Left lung (tissue), 10 donors: ENCODE results near the gene ZNF628. TPM values are rescaled to one million over a fixed set of nuclear protein-coding genes. Genes with fewer than 3 reads are reported as not detected.

ENCODE experiments used
- ATAC-seq: fragments of 200-7000 bp; cut with Tn5 transposase; one replicate; pipeline ENCODE4 v1.9.1; 2020; ENCODE audit warnings: moderate library complexity
- DNase-seq, 4 donors: peaks; one replicate each; pipeline ENCODE4 v3.0.0-alpha.2; 2013 to 2020
- H3K27ac ChIP-seq, 2 donors: fragments of 200-600 bp; sonication (generic) in 1 of 2; one replicate each; pipeline versions ENCODE4 v1.5.0 to v1.8.0; 2020 to 2021
- H3K27me3 ChIP-seq, 2 donors: fragments of 200-600 bp; sonication (generic) in 1 of 2; one replicate each; pipeline versions ENCODE4 v1.5.0 to v1.8.0; 2020 to 2021
- H3K36me3 ChIP-seq, 2 donors: fragments of 200-600 bp; sonication (generic) in 1 of 2; one replicate each; pipeline versions ENCODE4 v1.5.0 to v1.8.0; 2020 to 2021
- H3K4me1 ChIP-seq, 2 donors: fragments of 200-600 bp; one replicate each; pipeline ENCODE4 v1.8.0; 2021
- H3K4me3 ChIP-seq, 2 donors: fragments of 200-600 bp; sonication (generic) in 1 of 2; one replicate each; pipeline versions ENCODE4 v1.5.0 to v1.8.0; 2020 to 2021; ENCODE audit warnings: mild to moderate bottlenecking in 1 of 2
- H3K9me3 ChIP-seq, 2 donors: fragments of 200-600 bp; sonication (generic) in 1 of 2; one replicate each; pipeline versions ENCODE4 v1.5.0 to v1.8.0; 2020 to 2021
- intact Hi-C, 2 donors: fragments of 100-400 bp; cut with DNase I; formaldehyde crosslinking; loops; one replicate each; pipeline versions ENCODE4 v1.11.2 to v1.14.2; 2022
- polyA plus RNA-seq, 6 donors: library from polyadenylated mRNA; unstranded; fragments of 120-200 nt; gene quantifications; one replicate each; pipeline ENCODE4 v1.2.1, GENCODE V29; 2013; ENCODE audit not compliant: insufficient read length in 6 of 6
- total RNA-seq, 2 donors: library from RNA; stranded (reverse); fragmentation: NEBNext Ultra II Directional; extraction: Animal tissue kit (Norgen Biotek cat#: 25700); gene quantifications; one replicate each; pipeline ENCODE4 v1.2.1, GENCODE V29; 2021
- TF ChIP-seq, protein P1 (sequence below), 2 donors: fragments of 200-600 bp; sonication (generic) in 1 of 2; IDR thresholded peaks; one replicate each; pipeline versions ENCODE4 v1.5.0 to v1.8.0; 2021; ENCODE audit warnings: antibody characterized with exemption in 2 of 2
- donor health status: DM: no; HTN: yes; CAD: no.
- donor health status: DM: no; HTN: no; CAD: no.

The ZNF628 gene
- total and polyA plus RNA-seq, 8 donors = 1.6 to 9.5 (median 3.7) TPM

DNA sequence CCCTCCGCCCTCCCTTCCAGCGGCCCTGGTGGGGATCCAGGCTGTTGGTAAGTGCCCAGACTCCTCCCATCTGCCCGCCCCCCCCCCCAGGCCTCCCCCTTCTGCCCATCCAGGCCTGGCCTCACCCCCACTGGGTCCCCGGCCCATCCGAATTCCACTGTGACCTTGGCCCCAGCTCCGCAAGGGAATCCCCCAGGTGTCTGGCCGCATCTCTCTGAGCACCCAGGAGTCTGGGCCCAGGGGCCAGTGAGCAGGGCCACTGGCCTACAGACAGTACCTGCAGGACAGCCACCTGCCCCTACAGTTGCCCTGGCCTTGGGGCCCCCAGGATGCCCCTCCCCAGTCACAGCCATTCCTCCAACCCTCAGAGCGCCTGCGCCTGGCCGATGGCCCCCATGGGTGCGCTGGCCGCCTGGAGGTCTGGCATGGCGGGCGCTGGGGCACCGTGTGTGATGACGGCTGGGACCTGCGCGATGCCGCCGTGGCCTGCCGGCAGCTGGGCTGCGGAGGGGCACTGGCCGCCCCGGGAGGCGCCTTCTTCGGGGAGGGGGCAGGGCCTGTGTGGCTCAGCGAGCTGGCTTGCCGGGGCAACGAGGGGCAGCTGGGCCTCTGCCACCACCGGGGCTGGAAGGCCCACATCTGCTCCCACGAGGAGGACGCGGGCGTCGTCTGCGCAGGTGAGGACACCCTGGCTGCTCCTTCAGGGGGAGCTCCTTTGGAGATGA is 12.7 kb downstream of the ZNF628 start:
- TF ChIP-seq, protein P1, sequence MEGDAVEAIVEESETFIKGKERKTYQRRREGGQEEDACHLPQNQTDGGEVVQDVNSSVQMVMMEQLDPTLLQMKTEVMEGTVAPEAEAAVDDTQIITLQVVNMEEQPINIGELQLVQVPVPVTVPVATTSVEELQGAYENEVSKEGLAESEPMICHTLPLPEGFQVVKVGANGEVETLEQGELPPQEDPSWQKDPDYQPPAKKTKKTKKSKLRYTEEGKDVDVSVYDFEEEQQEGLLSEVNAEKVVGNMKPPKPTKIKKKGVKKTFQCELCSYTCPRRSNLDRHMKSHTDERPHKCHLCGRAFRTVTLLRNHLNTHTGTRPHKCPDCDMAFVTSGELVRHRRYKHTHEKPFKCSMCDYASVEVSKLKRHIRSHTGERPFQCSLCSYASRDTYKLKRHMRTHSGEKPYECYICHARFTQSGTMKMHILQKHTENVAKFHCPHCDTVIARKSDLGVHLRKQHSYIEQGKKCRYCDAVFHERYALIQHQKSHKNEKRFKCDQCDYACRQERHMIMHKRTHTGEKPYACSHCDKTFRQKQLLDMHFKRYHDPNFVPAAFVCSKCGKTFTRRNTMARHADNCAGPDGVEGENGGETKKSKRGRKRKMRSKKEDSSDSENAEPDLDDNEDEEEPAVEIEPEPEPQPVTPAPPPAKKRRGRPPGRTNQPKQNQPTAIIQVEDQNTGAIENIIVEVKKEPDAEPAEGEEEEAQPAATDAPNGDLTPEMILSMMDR (IDR thresholded peaks at IDR 0.05) = no peak
- Histone ChIP-seq H3K36me3 (no peaks in the 10 kb centered on the region), H3K4me3 (no peak overlapping the region), H3K27me3 (peaks cover 0 to 70% of the 10 kb centered on the region in 2 donors), H3K4me1 (peaks cover 12 to 25% of the 10 kb centered on the region in 2 donors), H3K9me3 (no peaks in the 10 kb centered on the region), H3K27ac (no peak overlapping the region)
- intact Hi-C loops = no loop called here
- ATAC-seq (no peak), DNase-seq (peak in 1 of 4 donors; percentile 69)

DNA sequence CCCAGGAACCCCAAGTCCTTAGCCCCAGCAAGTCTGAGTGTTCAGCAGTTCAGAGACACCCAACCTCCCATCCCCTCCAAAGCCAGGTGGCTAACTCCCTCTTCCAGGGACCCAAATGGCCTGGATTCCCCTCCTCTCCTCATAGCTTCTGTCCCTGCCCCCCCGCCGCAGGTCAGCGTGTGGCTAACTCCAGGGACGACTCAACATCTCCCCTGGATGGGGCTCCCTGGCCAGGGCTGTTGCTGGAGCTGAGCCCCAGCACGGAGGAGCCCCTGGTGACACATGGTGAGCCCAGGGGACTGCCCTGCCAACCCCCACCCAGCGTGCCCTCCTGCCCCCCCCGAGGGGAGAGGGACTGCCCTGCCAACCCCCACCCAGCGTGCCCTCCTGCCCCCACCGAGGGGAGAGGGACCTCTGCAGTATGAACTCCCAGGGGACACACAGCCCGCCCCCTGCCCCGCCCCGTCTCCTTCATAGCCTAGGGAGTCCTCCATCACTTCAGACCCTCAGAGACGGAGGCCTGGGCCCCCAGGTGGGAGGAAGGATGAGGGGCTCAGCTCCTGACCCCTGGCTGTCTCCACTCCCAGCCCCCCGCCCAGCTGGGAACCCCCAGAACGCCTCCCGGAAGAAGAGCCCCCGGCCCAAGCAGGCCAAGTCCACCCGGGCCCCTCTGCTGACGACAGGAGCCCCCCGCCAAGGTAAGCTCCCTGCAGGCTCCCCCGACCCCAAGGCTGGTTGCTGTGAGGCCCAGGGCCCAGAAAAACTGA is 13.5 kb downstream of the ZNF628 start:
- Histone ChIP-seq H3K36me3 (no peaks in the 10 kb centered on the region), H3K27ac (no peak overlapping the region), H3K9me3 (no peaks in the 10 kb centered on the region), H3K4me1 (peaks cover 7 to 18% of the 10 kb centered on the region in 2 donors), H3K4me3 (no peak overlapping the region), H3K27me3 (peaks cover 0 to 70% of the 10 kb centered on the region in 2 donors)
- DNase-seq (peak in 1 of 4 donors; percentile 68), ATAC-seq (no peak)
- intact Hi-C loops = no loop called here
- TF ChIP-seq, protein P1 (IDR thresholded peaks at IDR 0.05) = no peak

DNA sequence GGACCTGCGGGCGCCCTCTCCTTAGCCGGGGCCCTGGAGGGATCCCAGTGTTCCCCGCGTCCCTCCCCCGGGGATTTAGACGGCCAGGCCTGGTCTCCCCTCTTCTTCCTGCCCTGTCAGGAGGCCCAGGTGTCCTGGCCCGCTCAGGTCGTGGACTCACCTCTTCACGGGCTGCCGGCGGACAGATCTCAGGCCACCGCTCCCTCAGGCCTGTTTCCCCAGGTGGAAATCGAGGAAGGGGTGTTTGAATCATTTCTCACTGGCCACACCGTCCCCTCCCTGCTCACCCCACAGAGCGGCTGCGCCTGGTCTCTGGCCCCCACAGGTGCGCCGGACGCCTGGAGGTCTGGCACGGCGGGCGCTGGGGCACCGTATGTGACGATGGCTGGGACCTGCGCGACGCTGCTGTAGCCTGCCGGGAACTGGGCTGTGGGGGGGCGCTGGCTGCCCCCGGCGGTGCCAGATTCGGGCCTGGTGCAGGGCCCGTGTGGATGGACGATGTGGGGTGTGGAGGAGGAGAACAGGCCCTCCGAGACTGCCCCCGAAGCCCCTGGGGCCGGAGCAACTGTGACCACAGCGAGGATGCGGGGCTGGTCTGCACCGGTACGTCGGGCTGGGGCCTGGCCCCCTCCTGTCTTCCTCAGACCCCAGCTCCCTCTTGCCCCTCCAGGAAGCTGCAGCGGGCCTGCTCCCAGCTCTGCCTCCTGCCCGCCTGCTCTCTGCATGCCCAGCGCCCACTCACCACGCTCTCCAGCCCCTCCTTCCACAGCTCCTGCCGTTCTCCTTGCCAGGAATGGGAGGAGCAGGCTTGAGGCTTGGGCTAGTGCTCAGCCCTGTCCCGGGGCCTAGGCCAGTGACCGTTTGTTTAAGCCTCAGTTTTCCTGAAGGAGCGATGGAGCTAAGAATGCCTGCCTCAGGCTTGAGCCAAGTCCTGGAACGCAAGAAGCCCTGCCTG is 14.3 kb downstream of the ZNF628 start:
- intact Hi-C loops = no loop called here
- ATAC-seq (no peak), DNase-seq (peak in 1 of 4 donors; percentile 76)
- no peak overlapping the region for H3K27ac ChIP-seq
- TF ChIP-seq, protein P1 (IDR thresholded peaks at IDR 0.05) = no peak
- peaks cover 7 to 10% of the 10 kb centered on the region in 2 donors for H3K4me1 ChIP-seq
- H3K27me3 ChIP-seq = peaks cover 0 to 62% of the 10 kb centered on the region in 2 donors
- H3K4me3 ChIP-seq = no peak overlapping the region
- H3K9me3 ChIP-seq = no peaks in the 10 kb centered on the region
- no peaks in the 10 kb centered on the region for H3K36me3 ChIP-seq

DNA sequence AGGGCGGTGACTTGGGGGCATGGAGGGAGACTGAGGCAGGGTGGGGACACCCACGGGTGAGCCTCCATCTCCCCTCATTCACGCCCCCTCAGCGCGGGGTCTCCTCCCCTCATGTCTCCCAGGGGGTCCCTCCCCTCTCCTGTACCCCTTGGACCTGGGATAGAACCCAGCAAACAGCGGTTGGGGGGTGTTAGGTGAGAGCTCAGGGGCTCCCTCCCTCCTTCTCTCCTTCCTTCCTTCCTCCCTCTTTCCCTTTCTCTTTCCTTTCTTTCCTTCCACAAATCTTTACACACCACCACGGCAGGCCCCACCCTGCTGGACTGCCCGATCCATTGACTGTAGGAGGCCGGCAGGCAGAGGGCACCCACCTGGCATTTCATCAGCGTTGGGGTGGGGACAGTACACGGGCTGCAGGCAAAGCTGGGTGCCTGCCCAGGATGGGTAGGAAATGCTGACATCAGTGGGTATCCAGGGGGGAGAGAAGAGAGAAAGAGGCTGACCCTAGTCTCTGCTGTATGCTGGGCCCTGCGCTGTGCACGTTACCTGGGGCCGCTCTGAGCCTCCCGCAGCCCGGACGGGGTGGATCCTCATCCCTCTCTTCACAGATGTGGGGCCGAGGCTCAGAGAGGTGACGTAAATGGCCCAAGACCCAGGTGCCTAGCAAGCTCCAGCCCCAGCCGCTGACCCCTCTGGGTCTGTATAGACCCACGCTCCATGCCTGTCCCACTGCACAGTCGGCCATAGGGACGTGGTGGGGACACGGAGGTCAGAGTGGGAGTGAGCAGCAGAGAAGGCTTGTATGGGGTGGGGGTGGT is 15.3 kb downstream of the ZNF628 start:
- Histone ChIP-seq H3K9me3 (no peaks in the 10 kb centered on the region), H3K4me3 (no peak overlapping the region), H3K4me1 (peaks cover under 1 to 6% of the 10 kb centered on the region in 2 donors), H3K36me3 (no peaks in the 10 kb centered on the region), H3K27me3 (peaks cover 0 to 61% of the 10 kb centered on the region in 2 donors), H3K27ac (no peak overlapping the region)
- peak in 1 of 4 donors; percentile 51 for DNase-seq
- TF ChIP-seq, protein P1 (IDR thresholded peaks at IDR 0.05) = no peak
- ATAC-seq = no peak
- intact Hi-C loops = no loop called here
